Mesenchymal stem cell (in vitro differentiated cells and primary cell): ENCODE results near the gene GHRHR.

Experiments
- DNase-seq: peaks from one replicate; pipeline ENCODE4 v3.0.0-alpha.2; 2013
- H2AFZ ChIP-seq: one replicate; pipeline ENCODE4 v1.6.1; 2013; ENCODE audit warnings: low read depth, mild to moderate bottlenecking, control low read depth, inconsistent platforms, low read length, moderate library complexity
- H2AK5ac ChIP-seq: 2 replicates; pipeline ENCODE4 v1.6.1; 2013; ENCODE audit warnings: low read length, moderate library complexity, mild to moderate bottlenecking, inconsistent platforms; ENCODE audit not compliant: severe bottlenecking
- H2BK120ac ChIP-seq: one replicate; pipeline ENCODE4 v1.6.1; 2013; ENCODE audit warnings: low read depth, mild to moderate bottlenecking, inconsistent platforms, low read length, moderate library complexity
- H2BK12ac ChIP-seq, 2 experiments: one replicate each; pipeline ENCODE4 v1.6.1; 2013; ENCODE audit warnings: inconsistent platforms in 2 of 2, low read length in 2 of 2, mild to moderate bottlenecking in 2 of 2, moderate library complexity in 2 of 2, control low read depth in 1 of 2
- H2BK15ac ChIP-seq: one replicate; pipeline ENCODE4 v1.6.1; 2013; ENCODE audit warnings: mild to moderate bottlenecking, low read depth, inconsistent platforms; ENCODE audit not compliant: poor library complexity, severe bottlenecking
- H2BK5ac ChIP-seq: 2 replicates; pipeline ENCODE4 v1.6.1; 2013; ENCODE audit warnings: low read depth, mild to moderate bottlenecking, low read length, control low read depth, inconsistent platforms; ENCODE audit not compliant: poor library complexity, severe bottlenecking
- H3K14ac ChIP-seq, 2 experiments: one replicate each; pipeline ENCODE4 v1.6.1; 2013; ENCODE audit warnings: inconsistent platforms in 2 of 2, low read length in 2 of 2, control low read depth in 1 of 2, mild to moderate bottlenecking in 1 of 2, moderate library complexity in 1 of 2
- H3K18ac ChIP-seq, 2 experiments: one replicate each; pipeline ENCODE4 v1.6.1; 2013; ENCODE audit warnings: inconsistent platforms in 2 of 2, low read length in 2 of 2, control low read depth in 1 of 2, low read depth in 1 of 2, mild to moderate bottlenecking in 1 of 2
- H3K23ac ChIP-seq, 2 experiments: one replicate each; pipeline ENCODE4 v1.6.1; 2013; ENCODE audit warnings: inconsistent platforms in 2 of 2, low read length in 2 of 2, mild to moderate bottlenecking in 2 of 2, moderate library complexity in 2 of 2, control low read depth in 1 of 2
- H3K27ac ChIP-seq: 2 replicates; pipeline ENCODE4 v1.5.1; 2013; ENCODE audit warnings: mild to moderate bottlenecking, moderate library complexity, low read length, control low read depth, inconsistent platforms; ENCODE audit not compliant: poor library complexity, severe bottlenecking
- H3K27me3 ChIP-seq, 2 experiments: 2 replicates each; pipeline versions ENCODE4 v1.6.1 to v1.7.0; 2013; ENCODE audit warnings: low read length in 2 of 2, mild to moderate bottlenecking in 2 of 2, moderate library complexity in 2 of 2, control low read depth in 1 of 2, inconsistent platforms in 1 of 2; ENCODE audit not compliant: control insufficient read depth in 1 of 2, insufficient read depth in 1 of 2
- H3K36me3 ChIP-seq, 2 experiments: 2 replicates each; pipeline versions ENCODE4 v1.6.1 to v1.7.0; 2013; ENCODE audit warnings: low read length in 2 of 2, control low read depth in 1 of 2, inconsistent platforms in 1 of 2, low read depth in 1 of 2, mild to moderate bottlenecking in 1 of 2; ENCODE audit not compliant: insufficient read depth in 2 of 2, control insufficient read depth in 1 of 2
- H3K4ac ChIP-seq, 2 experiments: one replicate each; pipeline ENCODE4 v1.6.1; 2013; ENCODE audit warnings: inconsistent platforms in 2 of 2, low read length in 2 of 2, mild to moderate bottlenecking in 2 of 2, moderate library complexity in 2 of 2, control low read depth in 1 of 2, low read depth in 1 of 2
- H3K4me1 ChIP-seq: 2 replicates; pipeline ENCODE4 v1.6.1; 2013; ENCODE audit warnings: low read depth, low read length, control low read depth; ENCODE audit not compliant: control insufficient read depth, insufficient read depth
- H3K4me2 ChIP-seq: 2 replicates; pipeline ENCODE4 v1.6.1; 2013; ENCODE audit warnings: low read length, mild to moderate bottlenecking, inconsistent platforms; ENCODE audit not compliant: poor library complexity, severe bottlenecking
- H3K4me3 ChIP-seq, 2 experiments: 2 replicates each; pipeline versions ENCODE4 v1.5.1 to v1.7.0; 2013; ENCODE audit warnings: low read length in 2 of 2, mild to moderate bottlenecking in 2 of 2, control low read depth in 1 of 2, low read depth in 1 of 2; ENCODE audit not compliant: insufficient read depth in 1 of 2
- H3K79me1 ChIP-seq: replicated peaks from 2 replicates; pipeline ENCODE4 v1.6.1; 2013; ENCODE audit warnings: mild to moderate bottlenecking, control low read depth, low read length, inconsistent platforms; ENCODE audit not compliant: poor library complexity, severe bottlenecking
- H3K9ac ChIP-seq: 2 replicates; pipeline ENCODE4 v1.7.0; 2013; ENCODE audit warnings: mild to moderate bottlenecking, low read length, moderate library complexity
- H3K9me3 ChIP-seq: 2 replicates; pipeline ENCODE4 v1.7.0; 2013; ENCODE audit warnings: mild to moderate bottlenecking, low read length; ENCODE audit not compliant: control insufficient read depth
- H4K8ac ChIP-seq: one replicate; pipeline ENCODE4 v1.6.1; 2013; ENCODE audit warnings: inconsistent platforms, mild to moderate bottlenecking, low read length, moderate library complexity
- H4K91ac ChIP-seq: one replicate; pipeline ENCODE4 v1.6.1; 2013; ENCODE audit warnings: mild to moderate bottlenecking, low read length, inconsistent platforms
- WGBS: methylation state at CpG from one replicate; pipeline ENCODE4 v1.1.7; 2013; ENCODE audit warnings: mixed read lengths; 5-methylcytosine and 5-hydroxymethylcytosine counted together

GHRHR gene

DNA sequence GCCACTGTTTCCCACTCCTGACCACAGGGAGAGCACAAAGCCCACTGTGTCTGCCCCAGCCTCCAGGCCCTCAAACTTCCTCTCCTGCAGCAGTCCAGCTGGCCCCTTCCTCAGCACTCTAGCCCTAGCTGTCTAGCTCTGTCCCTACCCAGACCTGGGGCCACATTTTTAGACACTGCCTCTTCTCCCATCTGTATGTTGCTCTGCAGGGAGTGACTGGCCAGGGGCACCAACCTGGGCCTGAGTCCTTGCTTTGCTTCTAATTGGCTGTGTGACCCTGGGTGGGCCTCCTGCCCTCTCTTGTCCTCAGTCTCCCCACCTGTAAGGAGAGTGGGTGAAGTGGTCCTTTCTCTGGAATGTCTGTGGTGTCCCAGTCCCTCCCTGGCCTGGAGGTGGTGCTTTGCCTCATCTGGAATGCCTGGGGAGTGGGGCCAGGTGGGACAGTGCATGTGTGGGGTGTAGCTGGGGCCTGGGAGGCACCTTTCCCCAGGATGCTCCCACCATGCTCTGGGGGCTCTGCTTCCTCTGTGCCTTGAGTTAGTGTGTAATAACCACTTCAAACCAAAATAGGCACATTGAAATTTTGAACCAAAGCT, 27.0 kb upstream of the GHRHR start:
- no peak overlapping the region for H3K4me2 ChIP-seq
- no peak overlapping the region for H2BK15ac ChIP-seq
- H3K9me3 ChIP-seq = no peaks in the 10 kb centered on the region
- H2AFZ ChIP-seq = no peak overlapping the region
- H3K9ac ChIP-seq = no peak overlapping the region
- H3K36me3 ChIP-seq = no peaks in the 10 kb centered on the region
- no peak overlapping the region for H3K23ac ChIP-seq
- DNase-seq = no peak
- no peaks in the 10 kb centered on the region for H3K79me1 ChIP-seq
- H2BK12ac ChIP-seq = no peak overlapping the region
- no peak overlapping the region for H4K8ac ChIP-seq
- no peak overlapping the region for H3K18ac ChIP-seq
- no peak overlapping the region for H3K27ac ChIP-seq
- no peak overlapping the region for H3K4me3 ChIP-seq
- H4K91ac ChIP-seq = no peak overlapping the region
- H2BK5ac ChIP-seq = no peak overlapping the region
- H3K4me1 ChIP-seq = peaks cover 32% of the 10 kb centered on the region
- H3K27me3 ChIP-seq = peaks cover 9 to 27% of the 10 kb centered on the region in 2 experiments
- no peak overlapping the region for H3K14ac ChIP-seq
- H3K4ac ChIP-seq = no peak overlapping the region
- H2BK120ac ChIP-seq = no peak overlapping the region
- H2AK5ac ChIP-seq = peak overlapping the region; percentile 1

DNA sequence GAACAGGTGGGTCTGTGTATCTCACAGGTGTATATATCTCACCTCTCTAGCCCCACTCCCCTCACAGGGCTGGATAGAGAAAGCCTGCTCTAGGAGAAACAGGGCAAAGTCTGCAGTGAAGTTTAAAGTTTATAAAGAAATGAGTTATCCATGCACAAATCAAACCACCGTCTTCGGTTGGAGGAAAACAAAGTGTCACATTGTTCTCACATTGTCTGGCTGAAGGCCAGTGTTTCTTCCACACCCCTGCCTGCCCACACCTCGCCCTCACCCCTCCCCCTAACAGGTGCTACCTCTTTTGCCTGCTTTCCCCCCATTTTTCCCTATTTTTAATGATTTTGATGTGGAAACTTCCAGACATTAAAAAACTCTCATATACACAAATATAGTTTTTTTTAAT, 26.3 kb upstream of the GHRHR start:
- 84% methylated on average over 3 of the region's 3 CpGs for WGBS
- Histone ChIP-seq H2AFZ (no peak overlapping the region), H3K4me3 (no peak overlapping the region), H3K36me3 (no peaks in the 10 kb centered on the region), H3K4me2 (no peak overlapping the region), H4K91ac (no peak overlapping the region), H3K27ac (no peak overlapping the region), H2BK5ac (no peak overlapping the region), H3K4ac (no peak overlapping the region), H3K23ac (no peak overlapping the region), H3K27me3 (peaks cover 9 to 33% of the 10 kb centered on the region in 2 experiments), H3K18ac (no peak overlapping the region), H2AK5ac (no peak overlapping the region), H2BK15ac (no peak overlapping the region), H3K79me1 (no peaks in the 10 kb centered on the region), H4K8ac (no peak overlapping the region), H3K4me1 (peaks cover 28% of the 10 kb centered on the region), H2BK120ac (no peak overlapping the region), H3K9ac (no peak overlapping the region), H3K9me3 (no peaks in the 10 kb centered on the region), H3K14ac (no peak overlapping the region), H2BK12ac (no peak overlapping the region)
- no peak for DNase-seq

DNA sequence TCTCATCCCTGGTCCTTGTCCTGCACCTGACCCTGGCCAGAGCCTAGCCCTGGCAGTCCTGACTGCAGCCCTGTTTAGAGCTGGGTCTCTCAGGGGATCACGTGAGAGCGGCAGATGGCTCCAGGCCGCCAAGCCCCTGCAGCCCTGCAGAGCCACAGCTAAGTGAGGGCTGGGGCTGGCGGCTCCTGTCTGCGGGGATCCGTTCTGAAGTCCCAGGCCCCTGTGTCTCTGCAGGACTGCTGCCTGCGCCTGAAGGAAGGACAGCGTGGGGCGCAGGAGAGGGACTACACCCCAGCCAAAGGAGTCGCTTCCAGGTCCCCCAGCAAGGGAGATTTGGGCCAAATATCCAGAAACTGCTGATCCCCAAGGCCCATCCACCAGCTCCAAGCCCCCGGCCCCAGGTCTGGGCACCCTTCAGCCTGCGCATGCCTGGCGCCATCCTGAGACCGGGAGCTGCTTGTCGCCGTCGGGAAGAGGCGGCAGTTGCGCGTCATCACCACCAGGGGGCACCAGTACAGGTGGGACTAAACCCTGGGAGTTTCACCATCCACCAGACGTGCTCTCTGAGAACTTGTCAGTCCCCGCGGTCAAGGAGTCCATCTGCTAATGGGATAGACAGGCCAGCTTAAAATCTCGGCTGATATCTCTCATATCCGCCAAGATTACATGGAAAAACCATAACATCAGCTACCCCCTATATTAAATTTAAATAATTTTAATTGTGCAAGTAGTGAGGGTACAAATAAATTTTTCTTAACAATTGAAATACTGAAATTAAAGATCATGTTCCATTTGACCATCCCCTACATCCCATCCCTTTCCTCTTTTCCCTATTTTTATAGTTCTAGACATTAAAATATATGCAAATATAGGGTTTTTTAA, 25.1 kb upstream of the GHRHR start:
- Histone ChIP-seq H3K9me3 (peaks cover 5% of the 10 kb centered on the region), H3K79me1 (no peaks in the 10 kb centered on the region)

DNA sequence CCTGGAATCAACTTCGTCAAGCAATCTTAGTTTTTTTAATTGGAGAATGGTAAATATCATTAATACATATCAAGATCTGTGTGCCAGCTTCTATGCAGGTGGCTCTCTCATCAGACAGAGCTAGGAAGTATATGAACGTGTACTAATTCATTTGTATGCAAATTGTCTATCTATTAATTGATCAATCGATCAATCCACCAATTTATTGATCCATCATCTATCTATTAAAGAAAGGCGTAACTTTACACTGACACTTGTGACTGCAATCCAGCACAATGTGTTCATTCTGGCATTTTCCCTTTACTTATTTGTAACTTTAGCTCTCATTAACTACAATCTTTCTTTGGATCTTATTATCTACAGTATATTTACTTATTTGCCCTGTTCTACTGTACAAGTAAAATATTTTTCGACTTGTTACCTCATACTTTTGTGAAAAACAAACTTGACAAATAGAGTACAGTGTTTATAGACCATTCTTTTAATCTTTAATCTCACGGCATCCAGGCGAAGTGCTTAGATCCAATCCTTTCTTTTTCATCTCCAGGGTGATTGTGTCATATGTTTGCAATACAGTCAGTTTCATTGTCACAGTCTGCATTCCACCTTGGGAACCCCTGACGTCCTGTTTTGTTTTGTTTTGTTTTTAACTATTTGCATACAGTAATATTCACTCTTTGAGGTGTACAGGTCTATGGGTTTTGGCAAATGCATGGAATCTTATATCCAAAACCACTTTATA, 22.0 kb upstream of the GHRHR start:
- no peak overlapping the region for H2AK5ac ChIP-seq
- no peak overlapping the region for H3K18ac ChIP-seq
- H3K4me3 ChIP-seq = no peak overlapping the region
- H4K8ac ChIP-seq = no peak overlapping the region
- H2BK15ac ChIP-seq = no peak overlapping the region
- H3K14ac ChIP-seq = no peak overlapping the region
- no peak overlapping the region for H3K4ac ChIP-seq
- H3K4me2 ChIP-seq = no peak overlapping the region
- peaks cover 8% of the 10 kb centered on the region for H3K4me1 ChIP-seq
- no peak overlapping the region for H3K27ac ChIP-seq
- H2BK12ac ChIP-seq = no peak overlapping the region
- no peaks in the 10 kb centered on the region for H3K79me1 ChIP-seq
- DNase-seq = no peak
- no peak overlapping the region for H3K23ac ChIP-seq
- H3K9ac ChIP-seq = no peak overlapping the region
- no peaks in the 10 kb centered on the region for H3K36me3 ChIP-seq
- H2BK120ac ChIP-seq = no peak overlapping the region
- H3K9me3 ChIP-seq = peaks cover 30% of the 10 kb centered on the region
- no peak overlapping the region for H4K91ac ChIP-seq
- H2BK5ac ChIP-seq = no peak overlapping the region
- H2AFZ ChIP-seq = no peak overlapping the region
- 91% methylated on average over 5 of the region's 8 CpGs for WGBS
- peaks cover 9 to 33% of the 10 kb centered on the region in 2 experiments for H3K27me3 ChIP-seq

More for the DNA sequence above, 25.1 kb upstream of the GHRHR start:
- H3K36me3 ChIP-seq = no peaks in the 10 kb centered on the region
- no peak overlapping the region for H2BK120ac ChIP-seq
- H2AFZ ChIP-seq = peak overlapping the region; percentile 68
- peak overlapping the region; percentile 91 for H3K4me2 ChIP-seq
- H3K27ac ChIP-seq = peak overlapping the region; percentile 15
- H2BK15ac ChIP-seq = peak overlapping the region; percentile 82
- peaks cover 15% of the 10 kb centered on the region for H3K4me1 ChIP-seq
- H3K14ac ChIP-seq = peak overlapping the region in 1 of 2 experiments; percentile 61
- peak overlapping the region; percentile 23 to 78 for H3K18ac ChIP-seq
- peak overlapping the region; percentile 56 for H4K91ac ChIP-seq
- no peak overlapping the region for H3K23ac ChIP-seq
- peak overlapping the region; percentile 83 for H4K8ac ChIP-seq
- H3K27me3 ChIP-seq = peaks cover 9 to 33% of the 10 kb centered on the region in 2 experiments
- H2BK5ac ChIP-seq = no peak overlapping the region
- 4% methylated on average over 21 of the region's 25 CpGs for WGBS
- H3K9ac ChIP-seq = peak overlapping the region; percentile 65
- peak; percentile 71 for DNase-seq
- H2AK5ac ChIP-seq = no peak overlapping the region
- peak overlapping the region in 1 of 2 experiments; percentile 49 for H2BK12ac ChIP-seq
- H3K4ac ChIP-seq = peak overlapping the region in 1 of 2 experiments; percentile 44
- H3K4me3 ChIP-seq = peak overlapping the region; percentile 37 to 71
